Activated T-helper 1 cell treated with Interleukin-2 at 50 U/mL for 16 hours (primary cell): ENCODE results near the gene DNAH9.

Source experiments
- DNase-seq: peaks from one replicate; pipeline ENCODE4 v3.0.0-alpha.2; 2020; ENCODE audit warnings: low read depth

DNAH9 gene

GRCh38 chr17:11671126-11671525 lies 72.9 kb downstream of the DNAH9 start:
- no peak for DNase-seq

GRCh38 chr17:11682646-11683045 lies 84.4 kb downstream of the DNAH9 start:
- no peak for DNase-seq

GRCh38 chr17:11690681-11691080 lies 92.4 kb downstream of the DNAH9 start:
- no peak for DNase-seq

GRCh38 chr17:11692688-11693087 lies 94.4 kb downstream of the DNAH9 start:
- no peak for DNase-seq

DNA sequence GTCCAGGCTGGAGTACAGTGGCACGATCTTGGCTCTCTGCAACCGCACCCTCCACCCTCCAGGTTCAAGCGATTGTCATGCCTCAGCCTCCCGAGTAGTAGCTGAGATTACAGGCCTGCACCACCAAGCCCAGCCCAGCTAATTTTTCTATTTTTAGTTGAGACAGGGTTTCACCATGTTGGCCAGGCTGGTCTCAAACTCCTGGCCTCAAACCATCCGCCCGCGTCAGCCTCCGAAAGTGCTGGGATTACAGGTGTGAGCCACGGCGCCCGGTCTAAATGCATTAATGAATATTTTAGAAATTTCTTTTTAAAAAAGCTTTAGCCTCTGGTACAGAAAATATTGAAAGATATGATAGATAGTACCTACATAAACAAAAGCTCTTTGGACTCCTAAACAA lies 95.0 kb downstream of the DNAH9 start:
- no peak for DNase-seq

DNA sequence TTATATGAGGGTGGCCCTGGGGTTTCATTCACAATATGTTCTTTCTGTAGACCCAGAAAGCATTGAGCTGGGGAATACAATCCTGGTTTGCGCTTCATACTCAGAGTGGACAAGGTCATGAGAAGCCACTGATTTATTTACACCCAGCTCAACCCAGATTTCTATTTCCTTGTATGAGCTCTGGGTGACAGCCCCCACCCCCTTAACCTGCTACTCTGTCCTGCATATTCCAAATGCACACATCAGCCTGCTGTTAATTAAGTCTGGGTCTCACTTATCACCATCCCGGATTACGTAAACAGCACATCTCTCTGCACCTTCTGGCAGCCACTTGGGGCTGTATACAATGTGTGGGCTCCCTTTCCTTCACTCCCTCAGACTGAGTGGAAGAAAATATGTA lies 102.4 kb downstream of the DNAH9 start:
- DNase-seq, result no peak

- no peak for DNase-seq
These were observed 103.6 kb downstream of the DNAH9 start for GRCh38 chr17:11701911-11702310.

GRCh38 chr17:11704041-11704440 lies 105.8 kb downstream of the DNAH9 start:
- no peak for DNase-seq

GRCh38 chr17:11705111-11705510 lies 106.8 kb downstream of the DNAH9 start:
- DNase-seq, result no peak

GRCh38 chr17:11707586-11707985 lies 109.3 kb downstream of the DNAH9 start:
- no peak for DNase-seq

GRCh38 chr17:11712456-11712855 lies 114.2 kb downstream of the DNAH9 start:
- no peak for DNase-seq

GRCh38 chr17:11719203-11719602 lies 120.9 kb downstream of the DNAH9 start:
- DNase-seq, result no peak

GRCh38 chr17:11719856-11720255 lies 121.6 kb downstream of the DNAH9 start:
- DNase-seq, result no peak

- DNase-seq, result no peak
These were observed 122.5 kb downstream of the DNAH9 start for GRCh38 chr17:11720816-11721215.

DNA sequence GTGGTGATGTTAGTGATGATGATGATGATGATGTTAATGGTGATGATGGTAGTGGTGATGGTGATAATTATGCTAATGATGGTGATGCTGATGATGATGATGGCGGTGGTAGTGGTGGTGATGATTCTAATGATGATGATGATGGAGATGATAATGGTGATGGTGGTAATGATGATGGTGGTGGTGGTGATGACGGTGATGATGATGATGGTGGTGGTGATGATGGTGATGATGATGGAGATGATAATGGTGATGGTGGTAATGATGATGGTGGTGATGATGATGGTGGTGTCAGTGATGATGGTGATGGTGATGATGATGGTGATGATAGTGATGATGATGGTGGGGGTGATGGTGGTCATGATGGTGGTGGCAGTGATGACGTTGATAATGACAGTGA lies 132.5 kb downstream of the DNAH9 start:
- no peak for DNase-seq

DNA sequence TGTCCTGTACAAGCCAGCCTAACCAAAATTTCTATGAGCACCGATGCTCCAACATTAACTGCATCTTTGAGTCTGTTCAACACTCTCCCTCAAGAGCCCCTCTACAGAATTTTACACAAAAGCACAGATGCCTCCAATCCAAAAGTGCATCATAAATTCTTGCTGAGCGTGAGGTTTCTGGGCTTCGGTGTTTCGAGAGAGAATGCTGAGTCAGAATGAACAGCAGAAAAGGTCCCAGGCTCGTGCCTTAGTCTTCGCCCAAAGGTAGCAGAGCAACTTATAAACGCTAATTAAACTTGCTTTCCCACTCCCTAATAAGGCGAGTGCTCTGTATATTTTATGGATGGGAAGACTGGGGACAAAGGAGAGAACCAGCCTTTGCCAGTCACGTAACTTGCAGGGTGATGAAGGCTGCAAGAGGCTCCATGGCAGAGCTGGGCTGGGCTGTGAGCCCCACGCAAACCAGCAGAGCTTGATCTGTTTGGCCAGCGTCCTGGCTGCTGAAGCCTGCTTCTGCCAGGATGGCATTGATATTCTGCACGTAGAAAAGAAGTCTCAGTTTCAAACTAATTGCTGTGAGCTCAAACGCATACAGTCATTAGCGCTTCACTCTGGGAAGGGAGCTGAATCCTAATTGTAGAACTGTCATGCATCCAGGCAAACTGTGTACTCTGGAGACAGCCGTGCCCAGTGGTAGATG lies 138.5 kb downstream of the DNAH9 start:
- DNase-seq, result no peak

DNA sequence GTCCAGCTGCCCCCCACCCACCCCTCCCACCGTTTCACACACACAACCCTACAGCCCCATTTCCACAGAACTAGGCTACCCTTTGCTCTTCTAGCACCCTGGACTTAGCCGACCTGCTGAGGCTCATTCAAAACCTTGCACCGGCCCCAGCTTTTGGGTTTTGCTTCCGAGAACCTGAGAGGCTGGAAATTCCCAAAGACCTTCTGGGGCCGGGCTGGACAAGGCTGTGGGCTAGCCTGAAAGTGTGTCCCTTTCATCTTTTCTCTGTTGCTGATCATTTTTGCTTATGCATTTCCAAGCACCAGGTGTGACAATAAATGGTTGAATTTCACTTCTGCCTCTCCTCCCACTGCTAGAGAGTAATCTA lies 139.0 kb downstream of the DNAH9 start:
- DNase-seq, result no peak

GRCh38 chr17:11738151-11738550 lies 139.9 kb downstream of the DNAH9 start:
- DNase-seq, result no peak

GRCh38 chr17:11739351-11739750 lies 141.1 kb downstream of the DNAH9 start:
- DNase-seq, result no peak

- DNase-seq, result no peak
These were observed 141.6 kb downstream of the DNAH9 start for GRCh38 chr17:11739848-11740247.

- DNase-seq, result no peak
These were observed 144.6 kb downstream of the DNAH9 start for GRCh38 chr17:11742886-11743285.

GRCh38 chr17:11744696-11745095 lies 146.4 kb downstream of the DNAH9 start:
- no peak for DNase-seq

DNA sequence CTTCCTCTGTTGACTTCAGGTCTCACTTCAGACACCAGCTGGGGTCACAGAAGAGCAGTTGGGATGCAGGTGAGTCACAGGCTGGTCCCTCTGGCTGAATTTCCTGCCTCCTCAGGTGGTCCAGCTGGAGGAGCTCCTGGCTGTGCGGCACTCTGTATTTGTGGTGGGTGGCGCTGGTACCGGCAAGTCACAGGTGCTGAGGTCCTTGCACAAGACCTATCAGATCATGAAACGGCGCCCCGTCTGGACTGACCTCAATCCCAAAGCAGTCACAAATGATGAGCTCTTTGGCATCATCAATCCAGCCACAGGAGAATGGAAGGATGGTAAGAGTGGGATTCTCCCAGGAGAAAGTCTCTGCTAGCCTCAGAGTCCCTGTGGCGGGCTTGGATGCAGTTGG lies 149.2 kb downstream of the DNAH9 start:
- DNase-seq, result no peak

DNA sequence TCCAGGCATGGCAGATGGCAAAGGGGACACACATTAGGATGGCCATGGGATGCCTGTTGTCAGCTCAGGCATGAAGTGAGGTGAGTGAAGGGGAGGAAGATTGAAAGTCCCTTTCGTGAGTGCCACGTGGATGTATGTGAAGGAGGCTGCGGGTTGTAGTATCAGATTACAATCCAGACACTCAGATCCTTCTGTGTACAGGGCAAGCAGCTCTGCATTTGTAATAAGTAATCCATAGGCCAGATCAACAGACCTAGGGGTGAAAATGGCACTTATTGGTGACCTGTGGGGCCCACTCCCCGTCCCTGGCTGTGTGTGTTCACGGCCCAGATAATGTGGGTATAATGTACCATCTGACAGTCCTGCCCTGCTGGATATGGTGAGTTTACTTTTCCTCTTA lies 159.5 kb downstream of the DNAH9 start:
- no peak for DNase-seq

- DNase-seq, result no peak
These were observed 169.8 kb downstream of the DNAH9 start for GRCh38 chr17:11768106-11768505.
